GM19099 (cell line): ENCODE results near the gene FCRLB.

ENCODE experiments used
- POLR2A ChIP-seq: IDR thresholded peaks from 3 replicates; pipeline ENCODE4 v1.6.1; 2011; ENCODE audit warnings: low read depth; ENCODE audit not compliant: insufficient read length; ENCODE audit errors: extremely low read depth

The FCRLB gene

DNA sequence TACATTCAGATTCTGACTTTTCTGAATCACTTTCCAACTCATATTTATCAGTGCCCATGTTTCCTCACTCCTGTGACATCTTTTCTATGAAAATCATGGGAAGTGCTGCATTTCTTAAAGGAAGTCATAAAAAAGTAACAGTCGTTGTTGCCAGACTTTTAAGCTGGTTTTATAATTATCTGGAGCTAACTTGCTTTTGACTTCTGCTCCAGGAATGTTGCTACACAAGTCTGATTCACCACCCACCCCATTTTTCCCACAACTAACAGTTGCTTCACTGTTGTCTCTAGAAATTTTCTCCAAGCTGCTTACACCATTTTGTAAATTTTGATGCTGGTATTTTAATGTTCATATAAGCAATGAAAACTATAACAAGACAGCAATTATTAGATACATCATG, 12.2 kb downstream of the FCRLB start:
- no peak for TF ChIP-seq POLR2A

DNA sequence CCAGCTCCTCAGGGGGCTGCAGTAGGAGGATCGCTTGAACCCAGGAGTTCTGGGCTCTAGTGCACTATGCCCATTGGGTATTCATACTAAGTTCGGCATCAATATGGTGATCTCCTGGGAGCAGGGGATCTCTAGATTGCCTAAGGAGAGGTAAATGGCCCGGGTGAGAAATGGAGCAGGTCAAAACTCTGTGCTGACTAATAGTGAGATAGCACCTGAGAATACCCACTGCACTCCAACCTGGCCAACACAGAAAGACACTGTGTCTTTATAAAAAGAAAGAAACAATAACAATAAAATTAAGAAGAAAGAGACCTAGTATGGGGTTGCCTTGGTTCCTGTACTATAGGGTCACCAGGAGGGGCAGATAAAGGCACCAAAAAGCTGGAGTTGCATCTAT, 14.5 kb downstream of the FCRLB start:
- no peak for TF ChIP-seq POLR2A

DNA sequence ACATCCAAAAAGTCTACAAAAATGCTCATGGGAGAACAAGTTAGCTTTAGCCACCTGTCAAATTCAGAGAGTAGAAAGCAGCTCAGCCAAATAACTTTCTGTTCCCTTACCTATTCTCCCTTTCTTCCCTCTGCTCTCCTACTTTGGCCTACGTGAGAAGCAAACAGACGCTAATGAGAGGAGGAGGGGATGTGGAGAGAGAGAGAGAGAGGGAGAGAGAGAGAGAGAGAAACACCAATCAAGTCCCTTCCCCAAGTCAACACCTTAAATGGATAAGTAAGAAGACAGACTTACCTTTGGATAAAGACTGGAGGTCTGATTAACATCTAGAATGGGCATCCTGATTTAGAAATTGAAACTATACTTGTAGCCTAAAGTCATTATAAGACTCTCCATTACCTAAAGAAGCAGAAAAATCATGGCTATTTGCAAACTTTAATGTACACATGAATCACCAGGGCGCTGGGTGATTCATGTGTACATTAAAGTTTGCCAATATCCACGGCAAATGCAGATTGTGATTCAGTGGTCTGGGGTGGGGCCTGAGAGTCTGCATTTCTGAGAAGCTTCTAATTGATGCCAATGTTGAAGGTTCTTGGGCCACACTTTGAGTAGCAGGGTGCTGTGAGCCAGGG, 15.1 kb downstream of the FCRLB start:
- no peak for TF ChIP-seq POLR2A

DNA sequence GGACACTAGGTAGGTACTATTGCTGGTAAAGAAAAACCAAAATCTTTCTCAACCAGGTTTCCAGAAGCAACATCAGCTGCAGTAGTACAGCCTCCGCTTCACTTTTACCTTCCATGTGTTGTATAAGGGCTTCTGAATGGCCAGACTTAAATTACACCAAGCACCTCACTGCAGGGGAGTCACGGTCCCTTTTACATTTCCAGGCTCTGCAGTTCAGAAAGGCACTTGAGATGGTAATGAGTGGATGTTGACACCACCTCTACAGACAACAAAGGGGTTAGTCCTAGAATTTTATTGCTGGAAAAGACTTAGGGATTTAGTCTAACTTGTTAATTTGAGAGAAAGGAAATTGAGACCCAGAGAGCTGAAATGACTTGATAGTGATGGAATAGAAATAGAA, 16.3 kb downstream of the FCRLB start:
- no peak for TF ChIP-seq POLR2A

DNA sequence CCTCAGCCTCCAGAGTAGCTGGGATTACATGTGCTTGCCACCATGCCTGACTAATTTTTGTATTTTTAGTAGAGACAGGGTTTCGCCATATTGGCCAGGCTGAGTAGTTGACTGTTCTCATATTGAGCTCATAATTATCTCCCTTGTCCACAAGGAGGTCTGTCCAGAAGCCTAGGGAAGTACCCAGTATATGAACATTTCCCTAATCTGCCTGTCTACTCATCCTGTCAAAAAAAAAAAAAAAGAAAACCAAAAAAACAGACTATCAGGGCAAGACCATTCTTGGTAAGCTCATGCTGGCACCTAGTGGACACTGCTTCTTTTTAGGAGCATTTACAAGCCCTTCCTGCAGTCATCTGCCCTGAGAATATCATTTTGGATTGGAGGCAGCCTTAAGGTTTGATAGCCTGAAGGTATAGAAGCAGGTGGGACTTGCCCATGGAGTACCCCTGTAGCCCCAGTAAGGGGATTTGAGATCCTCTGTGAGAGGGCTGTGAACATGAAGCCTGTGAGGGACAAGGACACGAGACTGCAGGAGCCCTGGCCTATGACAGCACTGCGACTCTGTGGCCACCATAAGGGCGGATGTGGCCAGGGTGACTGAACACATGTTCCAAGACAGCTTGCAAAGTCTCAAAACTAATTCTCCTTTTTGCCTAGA, 17.4 kb downstream of the FCRLB start:
- peak; percentile 26 for TF ChIP-seq POLR2A

DNA sequence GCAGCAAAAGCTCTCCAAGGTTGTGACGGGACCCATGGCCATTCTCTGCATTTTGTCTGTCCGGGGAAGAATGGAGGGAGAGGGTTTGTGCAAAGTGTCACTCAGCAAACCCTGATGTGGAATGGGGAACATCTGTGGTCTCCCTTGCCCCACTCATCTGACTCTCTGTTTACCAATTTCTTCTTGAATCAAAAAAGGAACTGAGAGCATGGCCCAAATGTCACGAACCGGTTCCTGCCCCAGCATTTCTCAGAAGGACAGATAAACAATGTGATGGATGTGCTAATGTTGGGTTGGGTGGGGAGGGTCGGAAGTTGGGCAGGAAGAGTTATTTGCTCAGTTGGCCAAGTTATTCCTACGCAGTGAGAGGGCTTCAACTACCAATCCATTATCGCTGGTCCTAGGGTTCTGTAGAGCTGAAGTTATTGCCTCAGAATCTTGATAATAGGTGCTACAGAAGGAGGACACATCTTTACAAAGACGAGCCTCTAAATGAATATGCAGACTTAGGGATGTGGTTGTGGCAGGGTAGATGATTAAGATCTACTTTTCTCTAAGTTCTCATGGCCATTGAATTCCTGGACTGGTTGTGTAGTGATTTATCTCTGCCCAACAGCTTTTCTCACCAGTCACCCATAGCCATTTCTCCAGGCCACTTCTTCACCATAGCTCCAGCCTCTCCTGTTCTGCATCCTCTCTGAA, 18.7 kb downstream of the FCRLB start:
- peak; percentile 36 for TF ChIP-seq POLR2A

DNA sequence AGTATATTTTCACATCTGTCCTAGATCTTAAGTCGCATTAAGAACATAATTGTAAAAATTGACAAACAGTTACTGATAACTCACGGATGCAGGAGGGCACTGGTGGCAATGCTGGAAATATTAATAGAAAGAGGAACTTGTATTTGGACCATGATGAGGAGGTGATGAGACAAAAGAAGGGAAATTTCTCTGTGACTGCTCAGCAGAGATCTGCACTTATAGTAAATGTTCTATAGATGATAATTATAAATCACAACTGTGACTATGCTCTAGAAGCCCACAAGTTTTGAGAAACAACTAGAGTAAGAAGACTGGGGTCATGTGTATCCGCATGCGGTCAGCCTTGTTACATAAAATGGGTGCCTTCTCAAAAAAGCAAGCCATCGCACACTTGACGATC, 19.6 kb downstream of the FCRLB start:
- TF ChIP-seq POLR2A = no peak

DNA sequence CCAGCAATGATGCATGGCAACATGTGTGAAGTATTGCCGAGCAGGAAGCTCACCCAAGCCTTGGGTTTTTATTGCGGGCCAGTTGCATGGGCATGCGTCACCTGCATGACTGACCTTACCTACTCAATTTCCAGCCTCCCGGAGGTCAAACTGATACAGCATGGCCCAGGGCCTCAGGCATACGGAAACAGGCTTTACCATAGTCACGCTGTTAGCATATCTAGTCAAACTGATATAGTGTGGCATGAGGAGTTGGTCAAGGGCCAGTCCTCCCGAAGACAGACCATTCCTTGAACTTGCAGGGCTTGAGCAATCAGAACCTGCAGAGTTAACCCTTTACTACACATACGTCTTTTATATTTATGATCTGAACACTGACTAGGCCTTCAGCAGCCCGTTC, 21.9 kb downstream of the FCRLB start:
- TF ChIP-seq POLR2A = no peak

DNA sequence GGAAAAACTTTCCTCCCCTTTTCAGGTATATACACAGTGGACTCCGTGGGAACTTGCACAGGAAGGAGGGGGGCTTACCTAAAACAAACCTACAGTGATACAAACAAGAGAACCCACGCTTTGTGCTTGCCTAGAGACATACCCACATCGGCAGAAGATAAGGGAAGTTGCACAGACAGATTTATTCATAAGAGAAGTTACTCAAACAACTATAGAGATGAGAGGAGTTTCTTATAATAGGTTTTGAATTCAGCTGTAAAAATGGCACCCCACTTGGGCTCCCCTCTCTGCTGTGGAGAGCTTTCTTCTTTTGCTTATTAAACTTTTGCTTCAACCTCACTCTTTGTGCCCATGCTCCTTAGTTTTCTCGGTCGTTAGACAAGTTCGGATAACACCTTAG, 26.5 kb downstream of the FCRLB start:
- no peak for TF ChIP-seq POLR2A

DNA sequence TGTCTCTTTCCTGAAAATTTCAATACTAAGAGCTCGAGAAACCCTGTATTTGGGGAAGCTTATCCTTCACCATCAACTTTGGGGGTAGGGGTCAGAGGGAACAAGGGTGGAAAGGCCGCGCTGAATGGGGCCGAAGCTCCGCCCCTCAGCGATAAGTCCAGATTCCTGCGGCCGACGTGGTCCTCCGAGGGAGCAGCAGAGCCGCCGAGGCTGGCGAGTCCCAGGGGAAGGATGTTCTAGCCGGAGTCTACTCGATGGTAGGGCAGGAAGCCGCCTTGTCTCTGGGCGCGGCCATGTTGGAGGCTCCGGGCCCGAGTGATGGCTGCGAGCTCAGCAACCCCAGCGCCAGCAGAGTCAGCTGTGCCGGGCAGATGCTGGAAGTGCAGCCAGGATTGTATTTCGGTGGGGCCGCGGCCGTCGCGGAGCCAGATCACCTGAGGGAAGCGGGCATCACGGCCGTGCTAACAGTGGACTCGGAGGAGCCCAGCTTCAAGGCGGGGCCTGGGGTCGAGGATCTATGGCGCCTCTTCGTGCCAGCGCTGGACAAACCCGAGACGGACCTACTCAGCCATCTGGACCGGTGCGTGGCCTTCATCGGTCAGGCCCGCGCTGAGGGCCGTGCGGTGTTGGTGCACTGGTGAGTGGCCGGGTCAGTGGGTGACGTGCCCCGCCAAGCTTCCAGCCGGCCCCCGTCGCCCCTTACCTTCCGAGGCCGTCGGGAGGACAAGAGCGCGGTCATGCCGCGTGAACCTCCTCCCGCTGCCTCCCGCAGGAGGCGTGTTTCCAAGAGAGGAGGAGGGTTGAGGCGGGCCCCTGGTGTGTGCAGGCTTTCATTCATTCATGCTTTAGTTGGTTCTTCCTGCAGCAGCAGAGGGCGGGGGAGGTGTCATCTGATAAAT, 28.4 kb downstream of the FCRLB start, which contains the start of gene DUSP12:
TSS of gene DUSP12 (plus strand) at position 278 of the 899 bp plus-strand sequence. CDS start at position 294, 16 bp downstream.
- peak; percentile 86 for TF ChIP-seq POLR2A

DNA sequence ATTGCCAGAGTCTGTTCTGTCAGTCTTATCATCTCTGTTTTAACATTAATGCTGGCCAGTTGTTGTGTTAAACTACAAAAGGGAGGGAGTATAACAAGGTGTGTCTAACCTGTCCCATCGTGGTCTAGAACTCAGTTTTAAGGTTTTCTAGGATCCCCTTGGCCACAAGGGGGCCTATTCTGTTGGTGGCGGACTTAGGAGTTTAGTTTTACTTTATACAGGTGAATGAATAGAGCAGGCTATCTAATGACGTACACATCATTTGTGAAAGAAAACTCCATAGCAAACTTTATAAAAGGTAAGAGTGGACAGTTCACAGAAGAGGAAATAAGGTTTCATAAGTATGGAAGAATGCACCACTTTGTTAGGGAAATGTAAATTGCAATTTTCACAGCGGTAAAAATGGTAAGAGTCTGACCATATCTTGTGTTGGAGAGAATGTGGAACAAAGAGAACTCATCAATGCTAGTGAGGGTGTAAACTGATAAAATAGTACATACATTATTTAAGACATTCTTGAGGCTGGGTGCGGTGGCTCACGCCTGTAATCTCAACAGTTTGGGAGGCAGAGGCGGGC, 42.3 kb downstream of the FCRLB start:
- TF ChIP-seq POLR2A = no peak

DNA sequence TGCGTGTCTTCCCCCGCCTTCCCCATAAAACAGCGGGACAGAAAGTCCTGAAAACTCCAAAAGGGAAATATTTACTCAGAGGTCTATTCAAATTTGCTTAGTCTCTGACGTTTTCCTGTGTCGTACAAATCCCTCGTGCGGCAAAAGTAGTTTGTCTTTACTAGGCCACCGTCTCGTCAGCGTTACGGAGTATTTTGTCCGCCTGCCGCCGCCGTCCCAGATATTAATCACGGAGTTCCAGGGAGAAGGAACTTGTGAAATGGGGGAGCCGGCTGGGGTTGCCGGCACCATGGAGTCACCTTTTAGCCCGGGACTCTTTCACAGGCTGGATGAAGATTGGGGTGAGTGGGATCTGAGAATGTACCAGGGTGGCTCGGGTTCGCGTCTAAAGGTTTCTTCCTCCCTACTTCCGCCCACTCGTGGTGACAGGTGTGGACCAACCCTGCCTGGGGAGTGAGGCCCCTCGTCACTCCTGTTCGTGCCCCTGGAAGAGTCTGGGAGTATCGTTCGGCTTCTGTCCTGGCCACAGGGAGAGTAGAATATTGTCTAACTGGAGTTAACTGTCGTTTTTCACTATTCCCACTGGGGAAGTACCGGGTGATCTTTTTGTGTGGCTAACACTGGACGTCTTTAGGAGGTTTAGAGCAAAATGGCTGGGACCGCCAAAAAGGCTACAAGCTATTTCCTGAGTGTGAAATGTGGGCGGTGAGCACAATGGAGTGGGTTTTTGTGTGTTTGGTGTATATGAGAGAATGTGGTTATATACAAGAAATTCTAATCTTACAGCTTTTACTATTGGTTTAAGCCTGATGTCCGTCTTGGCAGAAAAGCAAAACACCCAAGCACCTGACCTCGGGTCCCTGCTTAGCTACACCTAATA, 45.0 kb downstream of the FCRLB start, which contains the start of gene ATF6:
TSS of gene ATF6 (plus strand) at position 219 of the 880 bp plus-strand sequence. CDS start at position 260, 41 bp downstream.
- peak; percentile 68 for TF ChIP-seq POLR2A

DNA sequence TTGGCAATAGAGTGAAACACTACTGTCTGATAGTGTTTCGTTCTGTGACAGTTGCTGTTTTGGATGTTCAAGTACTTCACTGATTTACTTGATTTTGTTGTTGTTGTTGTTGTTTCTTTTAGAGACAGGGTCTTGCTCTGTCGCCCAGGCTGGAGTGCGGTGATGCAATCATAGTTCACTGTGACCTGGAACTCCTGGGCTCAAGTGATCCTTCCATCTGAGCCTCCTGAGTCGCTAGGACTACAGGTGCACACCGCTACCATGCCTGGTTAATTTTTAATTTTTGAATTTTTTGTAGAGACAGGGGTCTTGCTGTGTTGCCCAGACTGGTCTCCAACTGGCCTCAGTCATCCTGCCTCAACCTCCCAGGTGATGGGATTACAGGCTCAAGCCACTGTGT, 47.1 kb downstream of the FCRLB start:
- no peak for TF ChIP-seq POLR2A
